DMS114 treated with DMSO at 0.1 percent for 48 hours (cell line): Measurements from ENCODE around the gene NEU1.
"Not testable (repeated sequence)": the region's sequence is repeated elsewhere in the genome, so short reads cannot be mapped to it uniquely, and the experiment has no call there.

Source experiments
- DNase-seq: peaks from one replicate; lab custom pipeline; 2025; ENCODE audit not compliant: unreplicated experiment; lab: John Stamatoyannopoulos, UW

The NEU1 gene

DNA sequence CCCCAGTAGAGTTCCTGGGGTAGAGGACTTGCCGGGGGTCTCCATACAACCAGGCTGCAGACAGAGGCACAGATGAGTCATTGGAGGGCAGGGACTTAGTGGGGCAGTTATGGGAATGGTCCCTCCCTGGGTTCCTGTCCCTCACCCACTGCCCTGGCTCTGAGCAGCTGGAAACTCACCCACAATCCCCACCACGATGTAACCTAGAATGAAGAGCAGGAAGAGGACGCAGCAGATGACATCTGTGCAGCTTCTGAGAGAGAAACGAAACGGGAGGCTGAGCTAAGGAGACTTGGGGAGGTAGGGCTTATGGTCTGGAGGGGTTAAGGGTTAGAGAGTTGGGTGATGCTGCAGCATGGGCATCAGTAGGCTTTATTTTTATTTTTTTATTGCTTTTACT lies 13.3 kb upstream of the NEU1 start:
- DNase-seq = no peak

- no peak for DNase-seq
These were observed 12.4 kb upstream of the NEU1 start for GRCh38 chr6:31874836-31875572.

- DNase-seq = no peak
These were observed 11.6 kb upstream of the NEU1 start for GRCh38 chr6:31874084-31874670.

GRCh38 chr6:31871046-31871659 lies 8.5 kb upstream of the NEU1 start:
- no peak for DNase-seq

- DNase-seq = no peak
These were observed 7.8 kb upstream of the NEU1 start for GRCh38 chr6:31870385-31870921.

DNA sequence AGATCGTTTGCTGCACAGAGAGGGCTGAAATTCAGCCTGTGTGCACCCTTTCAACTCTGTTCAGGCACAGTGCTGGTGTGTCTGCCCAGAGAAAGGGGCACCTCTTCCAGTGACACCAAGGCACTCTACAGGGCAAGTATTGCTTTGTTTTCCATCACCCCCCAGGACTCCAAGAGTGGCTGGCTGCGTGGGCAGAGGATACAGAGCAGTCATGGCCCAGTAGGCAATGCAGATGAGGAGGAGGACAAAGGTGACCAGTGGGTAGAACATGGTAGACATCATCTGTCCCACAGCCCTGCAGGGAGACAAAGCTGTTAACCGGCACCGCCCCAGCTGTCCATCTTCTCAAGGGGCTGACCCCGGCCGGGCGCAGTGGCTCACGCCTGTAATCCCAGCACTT lies 6.7 kb upstream of the NEU1 start:
- no peak for DNase-seq

GRCh38 chr6:31868658-31868971 lies 6.0 kb upstream of the NEU1 start:
- not testable (repeated sequence) for DNase-seq

- DNase-seq = no peak
These were observed 2.8 kb upstream of the NEU1 start for GRCh38 chr6:31865205-31866118.

DNA sequence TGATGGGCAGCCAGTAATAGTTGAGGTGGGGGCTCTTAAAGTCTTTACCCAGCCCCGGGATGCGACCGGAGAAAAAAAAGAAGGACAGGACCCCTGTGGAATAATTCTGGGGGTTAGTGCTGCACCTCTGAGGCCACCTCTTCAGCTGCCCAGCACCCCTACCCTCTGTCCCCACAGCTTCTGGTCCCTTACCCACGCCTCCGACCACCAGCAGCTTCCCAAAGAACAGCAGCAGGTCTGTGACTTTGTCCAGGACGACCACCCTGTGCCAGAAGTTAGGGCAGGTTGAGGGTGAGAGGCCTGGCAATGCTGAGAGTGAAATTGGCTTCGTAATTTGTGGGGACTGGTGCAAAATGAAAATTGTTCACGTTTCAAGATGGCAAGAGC lies 2.2 kb upstream of the NEU1 start:
- DNase-seq = no peak

- not testable (repeated sequence) for DNase-seq
These were observed 1.5 kb upstream of the NEU1 start for GRCh38 chr6:31864123-31864562.

GRCh38 chr6:31861919-31862343 lies 690 bp downstream of the NEU1 start:
- DNase-seq = no peak

DNA sequence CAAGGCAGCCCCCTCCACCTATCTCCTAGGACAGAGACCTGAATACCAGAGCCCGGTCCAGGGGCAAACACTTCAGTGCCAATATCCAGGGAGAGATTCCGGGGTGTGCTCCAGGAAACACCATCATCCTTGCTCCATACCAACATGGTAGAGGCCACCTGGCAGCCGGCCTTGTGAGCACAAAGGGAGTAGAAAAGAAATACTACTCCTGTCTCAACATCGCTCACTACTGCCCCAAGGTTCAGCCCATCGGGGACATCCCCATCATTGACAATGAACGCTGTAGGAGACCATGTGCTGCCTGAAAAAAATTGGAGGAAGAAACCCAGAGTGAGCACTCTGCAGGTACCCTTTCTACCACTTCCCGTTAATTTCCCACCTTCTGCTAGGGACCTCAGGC lies 1.5 kb downstream of the NEU1 start:
- DNase-seq = no peak

GRCh38 chr6:31860349-31860748 lies 2.3 kb downstream of the NEU1 start:
- no peak for DNase-seq

DNA sequence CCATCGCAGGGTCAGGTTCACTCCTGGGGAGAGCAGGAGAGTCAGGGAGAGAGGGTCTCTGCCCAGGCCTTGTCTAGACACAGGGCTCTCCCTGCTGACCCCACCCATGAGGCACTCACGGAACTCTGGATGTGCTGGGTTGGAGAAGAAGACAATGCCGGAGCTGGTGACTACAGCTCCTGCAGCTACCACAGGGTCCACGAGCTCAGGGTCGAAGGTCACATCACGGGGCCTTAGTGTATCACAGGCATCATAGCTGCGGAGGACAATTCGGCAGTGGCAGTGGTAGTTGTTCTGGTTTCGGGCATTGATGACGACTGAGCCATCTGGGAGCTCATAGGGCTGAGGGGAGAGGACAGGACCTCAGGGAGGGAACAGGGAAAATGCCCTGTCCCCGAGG lies 2.7 kb downstream of the NEU1 start:
- DNase-seq = no peak

DNA sequence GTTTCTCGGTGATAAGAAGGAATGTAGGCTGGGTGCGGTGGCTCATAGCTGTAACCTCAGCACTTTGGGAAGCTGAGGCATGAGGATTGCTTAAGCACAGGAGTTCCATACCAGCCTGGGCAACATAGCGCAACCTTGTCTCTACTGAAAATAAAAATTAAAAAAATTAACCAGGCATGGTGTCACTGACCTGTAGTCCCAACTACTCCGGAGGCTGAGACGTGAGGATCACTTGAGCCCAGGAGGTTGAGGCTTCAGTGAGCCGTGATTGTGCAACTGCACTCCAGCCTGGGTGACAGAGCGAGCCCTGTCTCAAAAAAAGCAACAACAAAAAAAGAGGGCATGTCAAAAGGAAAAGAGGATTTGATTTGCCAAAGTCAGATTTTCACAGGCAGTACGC lies 3.9 kb downstream of the NEU1 start:
- no peak for DNase-seq

DNA sequence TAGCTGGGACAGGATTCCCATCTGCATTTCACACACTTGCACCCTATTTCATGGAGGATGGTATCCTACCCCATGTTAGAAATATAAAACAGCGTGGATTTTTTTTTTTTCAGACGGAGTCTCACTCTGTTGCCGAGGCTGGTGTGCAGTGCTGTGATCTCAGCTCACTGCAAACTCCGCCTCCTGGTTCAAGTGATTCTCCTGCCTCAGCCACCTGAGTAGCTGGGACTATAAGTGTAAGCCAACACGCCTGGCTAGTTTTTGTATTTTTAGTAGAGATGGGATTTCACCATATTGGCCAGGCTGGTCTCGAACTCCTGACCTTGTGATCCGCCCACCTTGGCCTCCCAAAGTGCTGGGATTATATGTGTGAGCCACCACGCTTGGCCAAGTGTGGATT lies 4.8 kb downstream of the NEU1 start:
- DNase-seq = not testable (repeated sequence)

DNA sequence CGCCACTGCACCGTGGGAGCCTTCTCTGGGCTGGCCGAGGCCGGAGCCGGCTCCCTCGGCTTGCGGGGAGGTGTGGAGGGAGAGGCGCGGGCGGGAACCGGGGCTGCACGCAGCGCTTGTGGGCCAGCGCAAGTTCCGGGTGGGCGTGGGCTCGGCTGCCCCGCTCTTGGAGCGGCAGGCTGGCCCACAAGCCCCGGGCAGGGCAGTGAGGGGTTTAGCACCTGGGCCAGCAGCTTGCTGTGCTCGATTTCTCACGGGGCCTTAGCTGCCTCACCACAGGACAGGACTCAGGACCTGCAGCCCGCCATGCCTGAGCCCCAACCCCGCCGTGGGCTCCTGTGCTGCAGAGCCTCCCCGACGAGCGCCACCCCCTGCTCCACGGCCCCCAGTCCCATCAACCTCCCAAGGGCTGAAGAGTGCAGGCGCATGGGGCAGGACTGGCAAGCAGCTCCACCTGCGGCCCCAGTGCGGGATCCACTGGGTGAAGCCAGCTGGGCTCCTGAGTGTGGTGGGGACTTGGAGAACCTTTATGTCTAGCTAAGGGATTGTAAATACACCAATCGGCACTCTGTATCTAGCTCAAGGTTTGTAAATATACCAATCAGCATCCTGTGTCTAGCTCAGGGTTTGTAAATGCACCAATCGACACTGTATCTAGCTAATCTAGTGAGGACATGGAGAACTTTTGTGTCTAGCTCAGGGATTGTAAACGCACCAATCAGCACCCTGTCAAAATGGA lies 10.5 kb downstream of the NEU1 start:
- not testable (repeated sequence) for DNase-seq

DNA sequence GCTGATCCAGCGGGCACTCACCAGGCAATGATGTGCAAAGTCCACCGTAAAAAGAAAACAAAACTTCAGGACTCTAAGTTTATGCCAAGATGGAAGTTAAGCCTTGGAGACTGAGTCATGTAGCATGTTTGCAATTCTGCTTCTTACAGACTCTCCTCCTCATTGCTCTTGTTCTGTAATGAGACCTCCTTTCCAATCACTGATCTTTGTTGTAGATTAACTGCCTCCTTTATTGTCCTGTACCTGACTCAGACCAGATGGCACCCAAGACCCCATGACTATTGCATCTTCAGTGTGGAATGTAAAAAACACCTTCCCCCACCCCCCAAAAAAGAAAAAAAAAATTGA lies 11.2 kb downstream of the NEU1 start:
- peak; percentile 36 for DNase-seq

DNA sequence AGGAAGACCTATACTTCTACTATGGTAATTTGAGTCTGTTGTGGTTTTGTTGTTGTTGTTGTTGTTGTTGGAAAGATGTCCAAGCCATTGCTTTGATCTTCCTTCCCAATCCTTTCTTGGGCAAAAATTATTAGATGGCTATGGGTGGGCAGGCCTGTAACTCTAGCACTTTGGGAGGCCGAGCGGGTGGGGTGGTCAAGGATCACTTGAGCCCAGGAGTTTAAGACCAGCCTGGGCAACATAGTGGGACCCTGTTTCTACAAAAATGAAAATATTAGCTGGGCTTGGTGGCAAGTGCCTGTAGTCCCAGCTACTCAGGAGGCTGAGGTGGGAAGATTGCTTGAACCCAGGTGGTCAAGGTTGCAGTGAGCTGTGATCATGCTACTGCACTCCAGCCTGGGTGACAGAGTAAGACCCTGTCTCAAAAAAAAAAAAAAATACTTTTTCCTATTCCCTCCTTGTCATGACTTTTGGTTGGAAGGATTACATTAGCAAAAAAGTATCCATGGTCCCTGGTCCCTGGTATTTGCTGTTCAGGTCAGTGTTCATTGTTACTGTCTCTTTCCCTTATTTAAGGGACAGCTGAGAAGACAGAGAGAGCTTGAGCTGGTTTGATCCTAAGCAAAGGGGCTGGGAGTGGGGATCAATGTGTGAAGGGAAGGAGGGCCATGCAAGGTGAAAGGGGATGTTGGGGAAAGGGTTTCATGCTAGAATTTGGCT lies 11.7 kb downstream of the NEU1 start:
- no peak for DNase-seq
